Astrocyte (in vitro differentiated cells and primary cell): ENCODE data around the gene NTN1. TPM values are rescaled to one million over a fixed set of nuclear protein-coding genes. Genes with fewer than 3 reads are reported as not detected.

Experiments used
- DNase-seq: peaks from one replicate; pipeline ENCODE4 v3.0.0-alpha.2; 2010; ENCODE audit warnings: low read depth
- FAIRE-seq: peaks from 2 replicates; lab custom pipeline; 2011; peaks lifted over from hg19 to GRCh38; lab: Jason Lieb, UNC
- H2AFZ ChIP-seq: 2 replicates; pipeline ENCODE4 v1.6.0; 2012; ENCODE audit warnings: low read depth, low read length, inconsistent platforms
- H3K27ac ChIP-seq: 2 replicates; pipeline ENCODE4 v1.5.1; 2011; ENCODE audit warnings: low read depth, low read length, inconsistent platforms
- H3K27me3 ChIP-seq: 2 replicates; pipeline ENCODE4 v1.6.0; 2011; ENCODE audit warnings: low read length, inconsistent platforms; ENCODE audit not compliant: insufficient read depth
- H3K36me3 ChIP-seq: 2 replicates; pipeline ENCODE4 v1.5.1; 2011; ENCODE audit warnings: low read length, inconsistent platforms; ENCODE audit not compliant: insufficient read depth
- H3K4me1 ChIP-seq: 2 replicates; pipeline ENCODE4 v1.5.1; 2011; ENCODE audit warnings: low read length, inconsistent platforms; ENCODE audit not compliant: insufficient read depth
- H3K4me2 ChIP-seq: 2 replicates; pipeline ENCODE4 v1.6.0; 2012; ENCODE audit warnings: low read length, inconsistent platforms
- H3K4me3 ChIP-seq: 2 replicates; pipeline ENCODE4 v1.5.1; 2011; ENCODE audit warnings: low read depth, mild to moderate bottlenecking, low read length, inconsistent platforms; ENCODE audit not compliant: insufficient read depth
- H3K79me2 ChIP-seq: 2 replicates; pipeline ENCODE4 v1.6.0; 2012; ENCODE audit warnings: mild to moderate bottlenecking, low read length, inconsistent platforms; ENCODE audit not compliant: insufficient read depth
- H3K9ac ChIP-seq: 2 replicates; pipeline ENCODE4 v1.6.0; 2012; ENCODE audit warnings: mild to moderate bottlenecking, low read length, inconsistent platforms
- H3K9me3 ChIP-seq: 2 replicates; pipeline ENCODE4 v1.5.1; 2012; ENCODE audit warnings: low read depth, mild to moderate bottlenecking, low read length, inconsistent platforms; ENCODE audit not compliant: insufficient read depth
- H4K20me1 ChIP-seq: 2 replicates; pipeline ENCODE4 v1.6.0; 2012; ENCODE audit warnings: low read length, inconsistent platforms; ENCODE audit not compliant: insufficient read depth
- H3K27ac Mint-ChIP-seq: one replicate; pipeline ENCODE4 v1.8.0; 2021; ENCODE audit warnings: mild to moderate bottlenecking, mixed read lengths; ENCODE audit not compliant: unreplicated experiment
- H3K27me3 Mint-ChIP-seq: one replicate; pipeline ENCODE4 v1.8.0; 2021; ENCODE audit warnings: low read depth, mixed read lengths; ENCODE audit not compliant: unreplicated experiment
- H3K36me3 Mint-ChIP-seq: one replicate; pipeline ENCODE4 v1.8.0; 2021; ENCODE audit warnings: low read depth, mixed read lengths; ENCODE audit not compliant: unreplicated experiment
- H3K4me1 Mint-ChIP-seq: one replicate; pipeline ENCODE4 v1.8.0; 2021; ENCODE audit warnings: low read depth, mixed read lengths; ENCODE audit not compliant: unreplicated experiment
- H3K4me3 Mint-ChIP-seq: one replicate; pipeline ENCODE4 v1.8.0; 2021; ENCODE audit warnings: mild to moderate bottlenecking, moderate library complexity, mixed read lengths; ENCODE audit not compliant: unreplicated experiment
- H3K9me3 Mint-ChIP-seq: one replicate; pipeline ENCODE4 v1.8.0; 2021; ENCODE audit warnings: mild to moderate bottlenecking, mixed read lengths; ENCODE audit not compliant: unreplicated experiment
- CTCF ChIP-seq: IDR thresholded peaks from 2 replicates; pipeline ENCODE4 v1.5.1; 2011; ENCODE audit warnings: low read depth, mild to moderate bottlenecking, inconsistent platforms, low read length, moderate library complexity; ENCODE audit not compliant: insufficient read depth
- EZH2 ChIP-seq: IDR thresholded peaks from 2 replicates; pipeline ENCODE4 v1.6.1; 2012; ENCODE audit warnings: mild to moderate bottlenecking, low read length, inconsistent platforms; ENCODE audit not compliant: insufficient read depth
- total RNA-seq: library from RNA; stranded (reverse); gene quantifications from 2 replicates; pipeline ENCODE4 v1.2.1, GENCODE V29; 2021

NTN1 gene
- total RNA-seq, 1 donor from 2014 or later, result 9.8 TPM

GRCh38 chr17:9199571-9200551 lies 178.6 kb downstream of the NTN1 start:
- Mint-ChIP-seq H3K4me1 (no peaks in the 10 kb centered on the region), H3K9me3 (peaks cover 19% of the 10 kb centered on the region), H3K27ac (no peak overlapping the region), H3K27me3 (peaks cover 41% of the 10 kb centered on the region), H3K36me3 (peaks cover 3% of the 10 kb centered on the region), H3K4me3 (no peak overlapping the region)
- FAIRE-seq (no peak), DNase-seq (no peak)
- no peaks in the 10 kb centered on the region for H3K36me3 ChIP-seq
- no peak overlapping the region for H3K9ac ChIP-seq
- H3K27ac ChIP-seq, result no peak overlapping the region
- H4K20me1 ChIP-seq, result no peaks in the 10 kb centered on the region
- H2AFZ ChIP-seq, result no peak overlapping the region
- H3K4me1 ChIP-seq, result no peaks in the 10 kb centered on the region
- no peaks in the 10 kb centered on the region for H3K9me3 ChIP-seq
- TF ChIP-seq EZH2 (no peak), CTCF (no peak)
- H3K4me3 ChIP-seq, result no peak overlapping the region
- no peak overlapping the region for H3K4me2 ChIP-seq
- no peaks in the 10 kb centered on the region for H3K79me2 ChIP-seq
- no peaks in the 10 kb centered on the region for H3K27me3 ChIP-seq

- Histone ChIP-seq H4K20me1 (no peaks in the 10 kb centered on the region), H3K9ac (no peak overlapping the region), H3K27me3 (peaks cover 4% of the 10 kb centered on the region), H3K4me3 (no peak overlapping the region), H2AFZ (no peak overlapping the region), H3K36me3 (no peaks in the 10 kb centered on the region), H3K27ac (no peak overlapping the region), H3K79me2 (no peaks in the 10 kb centered on the region), H3K4me1 (no peaks in the 10 kb centered on the region), H3K9me3 (no peaks in the 10 kb centered on the region), H3K4me2 (no peak overlapping the region)
- Mint-ChIP-seq H3K9me3 (peaks cover 19% of the 10 kb centered on the region), H3K27ac (no peak overlapping the region), H3K27me3 (peaks cover 47% of the 10 kb centered on the region), H3K4me3 (no peak overlapping the region), H3K4me1 (no peaks in the 10 kb centered on the region), H3K36me3 (peaks cover 3% of the 10 kb centered on the region)
- FAIRE-seq, result no peak
- TF ChIP-seq EZH2 (no peak), CTCF (no peak)
- DNase-seq, result no peak
Measured at GRCh38 chr17:9200699-9201359, 179.5 kb downstream of the NTN1 start.

GRCh38 chr17:9202532-9202931 lies 181.2 kb downstream of the NTN1 start:
- Histone ChIP-seq H3K4me2 (no peak overlapping the region), H3K4me1 (no peaks in the 10 kb centered on the region), H2AFZ (no peak overlapping the region), H3K9me3 (no peaks in the 10 kb centered on the region), H3K9ac (no peak overlapping the region), H3K27ac (no peak overlapping the region), H3K79me2 (no peaks in the 10 kb centered on the region), H4K20me1 (no peaks in the 10 kb centered on the region), H3K4me3 (no peak overlapping the region), H3K36me3 (no peaks in the 10 kb centered on the region), H3K27me3 (peaks cover 8% of the 10 kb centered on the region)
- Mint-ChIP-seq H3K4me1 (no peaks in the 10 kb centered on the region), H3K9me3 (peaks cover 16% of the 10 kb centered on the region), H3K27ac (no peak overlapping the region), H3K27me3 (peaks cover 54% of the 10 kb centered on the region), H3K4me3 (no peak overlapping the region), H3K36me3 (peaks cover 3% of the 10 kb centered on the region)
- TF ChIP-seq CTCF (no peak), EZH2 (no peak)
- FAIRE-seq, result no peak
- no peak for DNase-seq
